Measurements from ENCODE around the gene MYO16. TPM values are rescaled to one million over a fixed set of nuclear protein-coding genes. Genes with fewer than 3 reads are reported as not detected.

Gene MYO16
- total and polyA plus RNA-seq, 8 donors, result 1.1 to 2.5 (median 1.7) TPM

DNA sequence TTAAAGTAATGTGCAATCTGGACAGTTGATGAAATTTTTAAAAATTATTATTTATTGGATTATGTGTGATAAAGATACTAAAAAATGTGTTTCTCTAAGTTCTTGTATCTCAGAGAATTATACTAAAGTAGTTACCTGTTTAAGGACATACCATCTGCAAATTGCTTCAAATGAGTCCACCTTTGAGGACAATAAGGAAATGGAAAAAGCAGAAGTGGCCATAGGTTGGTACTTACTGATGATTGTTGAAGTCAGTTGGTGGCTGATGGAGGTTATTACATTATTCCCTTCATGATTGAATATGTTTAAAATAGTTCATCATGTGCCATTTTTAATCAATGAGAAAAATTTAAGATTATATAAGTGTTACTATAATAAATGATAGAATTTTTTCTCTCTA is 367.0 kb downstream of the MYO16 start:
- Histone ChIP-seq H3K4me3 (no peak overlapping the region), H3K9me3 (no peaks in the 10 kb centered on the region), H3K4me1 (no peaks in the 10 kb centered on the region), H3K27ac (no peak overlapping the region), H3K27me3 (no peaks in the 10 kb centered on the region), H3K36me3 (no peaks in the 10 kb centered on the region)
- intact Hi-C loops (cut with DNase I), result no loop called here
- ATAC-seq (no peak), DNase-seq (no peak)
- TF ChIP-seq, protein P1, sequence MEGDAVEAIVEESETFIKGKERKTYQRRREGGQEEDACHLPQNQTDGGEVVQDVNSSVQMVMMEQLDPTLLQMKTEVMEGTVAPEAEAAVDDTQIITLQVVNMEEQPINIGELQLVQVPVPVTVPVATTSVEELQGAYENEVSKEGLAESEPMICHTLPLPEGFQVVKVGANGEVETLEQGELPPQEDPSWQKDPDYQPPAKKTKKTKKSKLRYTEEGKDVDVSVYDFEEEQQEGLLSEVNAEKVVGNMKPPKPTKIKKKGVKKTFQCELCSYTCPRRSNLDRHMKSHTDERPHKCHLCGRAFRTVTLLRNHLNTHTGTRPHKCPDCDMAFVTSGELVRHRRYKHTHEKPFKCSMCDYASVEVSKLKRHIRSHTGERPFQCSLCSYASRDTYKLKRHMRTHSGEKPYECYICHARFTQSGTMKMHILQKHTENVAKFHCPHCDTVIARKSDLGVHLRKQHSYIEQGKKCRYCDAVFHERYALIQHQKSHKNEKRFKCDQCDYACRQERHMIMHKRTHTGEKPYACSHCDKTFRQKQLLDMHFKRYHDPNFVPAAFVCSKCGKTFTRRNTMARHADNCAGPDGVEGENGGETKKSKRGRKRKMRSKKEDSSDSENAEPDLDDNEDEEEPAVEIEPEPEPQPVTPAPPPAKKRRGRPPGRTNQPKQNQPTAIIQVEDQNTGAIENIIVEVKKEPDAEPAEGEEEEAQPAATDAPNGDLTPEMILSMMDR (IDR thresholded peaks at IDR 0.05), result no peak

DNA sequence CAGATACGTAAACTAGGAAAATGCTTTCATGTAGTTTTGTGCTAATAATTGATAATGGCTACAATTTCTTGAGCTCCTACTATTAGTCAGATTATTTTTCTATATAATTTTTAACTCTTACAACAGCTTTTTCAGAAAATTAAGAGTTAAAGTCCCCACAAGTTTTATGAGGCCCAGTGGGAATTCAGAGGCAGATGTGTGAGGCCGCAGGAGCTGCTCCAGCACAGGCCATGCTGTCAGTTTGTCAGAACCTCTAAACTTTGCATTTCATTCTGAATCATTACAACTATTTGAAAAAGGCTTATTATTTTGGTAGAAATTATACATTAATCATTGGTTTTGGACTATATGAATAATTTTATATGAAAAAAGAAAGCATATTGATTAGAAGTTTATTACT is 370.8 kb downstream of the MYO16 start:
- H3K27me3 ChIP-seq, result no peaks in the 10 kb centered on the region
- no peak for DNase-seq
- H3K9me3 ChIP-seq, result no peaks in the 10 kb centered on the region
- no peaks in the 10 kb centered on the region for H3K4me1 ChIP-seq
- H3K27ac ChIP-seq, result no peak overlapping the region
- no peaks in the 10 kb centered on the region for H3K36me3 ChIP-seq
- TF ChIP-seq, protein P1 (IDR thresholded peaks at IDR 0.05), result no peak
- H3K4me3 ChIP-seq, result no peak overlapping the region
- intact Hi-C loops (cut with DNase I), result no loop called here
- ATAC-seq, result no peak

DNA sequence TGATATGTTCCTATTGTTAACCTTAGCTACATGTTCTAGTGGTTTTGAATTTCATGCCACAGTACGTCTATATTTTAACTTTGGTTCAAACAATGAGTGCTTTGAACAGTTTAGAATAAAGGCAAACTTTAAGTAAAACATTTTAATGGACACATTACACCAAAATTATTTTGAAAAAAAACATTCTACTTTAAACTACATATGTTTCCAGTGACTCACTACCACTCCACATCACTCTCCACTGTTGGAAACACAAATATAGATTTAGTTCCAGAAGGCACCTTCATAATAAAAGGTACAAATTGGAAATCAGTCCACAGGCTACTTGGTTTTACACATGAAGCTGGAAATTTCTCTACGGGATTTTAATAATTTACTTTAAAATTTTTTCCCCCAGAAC is 373.5 kb downstream of the MYO16 start:
- Histone ChIP-seq H3K4me1 (no peaks in the 10 kb centered on the region), H3K4me3 (no peak overlapping the region), H3K27ac (no peak overlapping the region), H3K9me3 (no peaks in the 10 kb centered on the region), H3K27me3 (no peaks in the 10 kb centered on the region), H3K36me3 (no peaks in the 10 kb centered on the region)
- DNase-seq (no peak), ATAC-seq (no peak)
- intact Hi-C loops (cut with DNase I), result no loop called here
- TF ChIP-seq, protein P1 (IDR thresholded peaks at IDR 0.05), result no peak

DNA sequence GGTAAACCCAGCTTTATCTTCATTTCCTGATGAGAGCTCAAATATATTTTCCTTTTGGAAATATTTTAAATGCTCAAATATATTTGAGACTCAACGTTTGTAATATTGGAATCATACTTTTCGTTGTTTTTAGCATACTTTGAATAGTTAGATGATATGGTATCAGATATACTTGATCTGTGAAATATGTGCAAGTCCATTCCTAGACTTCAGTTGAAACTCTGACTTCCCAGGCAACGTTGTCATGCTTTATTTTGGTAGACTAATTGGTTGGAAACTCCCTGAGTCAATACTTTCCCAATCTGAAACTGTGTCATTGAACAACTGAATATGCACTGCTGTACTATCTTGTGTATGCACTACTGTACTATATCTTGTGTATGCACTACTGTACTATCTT is 378.5 kb downstream of the MYO16 start:
- H3K4me1 ChIP-seq, result no peaks in the 10 kb centered on the region
- DNase-seq, result no peak
- ATAC-seq, result no peak
- H3K9me3 ChIP-seq, result no peaks in the 10 kb centered on the region
- H3K36me3 ChIP-seq, result no peaks in the 10 kb centered on the region
- no peak overlapping the region for H3K4me3 ChIP-seq
- H3K27ac ChIP-seq, result no peak overlapping the region
- intact Hi-C loops (cut with DNase I), result no loop called here
- no peaks in the 10 kb centered on the region for H3K27me3 ChIP-seq
- TF ChIP-seq, protein P1 (IDR thresholded peaks at IDR 0.05), result no peak

DNA sequence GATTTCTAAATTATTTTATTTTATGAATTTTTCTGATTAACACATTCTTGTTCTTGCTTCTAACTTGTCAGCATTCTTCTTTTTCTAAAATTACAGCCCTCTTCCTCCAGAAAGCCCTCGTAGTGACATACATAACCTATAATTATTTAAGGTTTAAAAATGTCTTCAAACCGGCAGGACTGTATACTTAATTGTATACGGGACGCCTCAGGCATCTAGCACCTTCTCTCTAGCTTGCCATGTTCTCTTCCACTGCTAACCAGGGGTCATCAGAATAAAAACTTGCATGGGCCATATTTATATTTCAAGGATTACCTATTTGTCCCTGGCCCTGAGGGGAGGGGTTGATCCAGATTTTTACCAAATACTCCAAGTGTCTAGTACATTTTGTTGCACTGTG is 380.3 kb downstream of the MYO16 start:
- TF ChIP-seq, protein P1 (IDR thresholded peaks at IDR 0.05), result no peak
- DNase-seq, result no peak
- H3K4me3 ChIP-seq, result no peak overlapping the region
- no peaks in the 10 kb centered on the region for H3K9me3 ChIP-seq
- H3K36me3 ChIP-seq, result no peaks in the 10 kb centered on the region
- intact Hi-C loops (cut with DNase I), result no loop called here
- no peaks in the 10 kb centered on the region for H3K27me3 ChIP-seq
- no peaks in the 10 kb centered on the region for H3K4me1 ChIP-seq
- no peak for ATAC-seq
- no peak overlapping the region for H3K27ac ChIP-seq

Data from left lung (tissue), 10 donors.